SKM-1 (cell line): ENCODE results near the gene MAP7.

Experiments used
- DNase-seq: peaks from one replicate; lab custom pipeline; 2025; ENCODE audit not compliant: unreplicated experiment; lab: John Stamatoyannopoulos, UW

Gene MAP7

GRCh38 chr6:136426627-136427377, 123.4 kb downstream of the MAP7 start:
- DNase-seq, result peak; percentile 95

- DNase-seq, result no peak
These were observed 124.4 kb downstream of the MAP7 start for GRCh38 chr6:136425793-136426192.

GRCh38 chr6:136424901-136425300, 125.3 kb downstream of the MAP7 start:
- DNase-seq, result no peak

- DNase-seq, result no peak
These were observed 125.8 kb downstream of the MAP7 start for GRCh38 chr6:136424450-136424849.

- DNase-seq, result no peak
These were observed 128.6 kb downstream of the MAP7 start for GRCh38 chr6:136421537-136422158.

GRCh38 chr6:136420853-136421252, 129.4 kb downstream of the MAP7 start:
- no peak for DNase-seq

GRCh38 chr6:136415351-136416007, 134.7 kb downstream of the MAP7 start:
- DNase-seq, result peak; percentile 78

GRCh38 chr6:136412410-136412809, 137.8 kb downstream of the MAP7 start:
- no peak for DNase-seq

GRCh38 chr6:136411453-136412354, 138.5 kb downstream of the MAP7 start:
- no peak for DNase-seq

- no peak for DNase-seq
These were observed 139.2 kb downstream of the MAP7 start for GRCh38 chr6:136411025-136411325.

- DNase-seq, result no peak
These were observed 139.8 kb downstream of the MAP7 start for GRCh38 chr6:136410201-136411024.

- no peak for DNase-seq
These were observed 140.6 kb downstream of the MAP7 start for GRCh38 chr6:136409597-136409996.

- DNase-seq, result no peak
These were observed 142.0 kb downstream of the MAP7 start for GRCh38 chr6:136408204-136408603.

GRCh38 chr6:136405420-136406029, 144.7 kb downstream of the MAP7 start:
- peak; percentile 75 for DNase-seq

- DNase-seq, result no peak
These were observed 145.4 kb downstream of the MAP7 start for GRCh38 chr6:136404627-136405419.

- no peak for DNase-seq
These were observed 146.2 kb downstream of the MAP7 start for GRCh38 chr6:136404007-136404406.

- peak; percentile 21 for DNase-seq
These were observed 146.9 kb downstream of the MAP7 start for GRCh38 chr6:136403110-136403980.

- no peak for DNase-seq
These were observed 148.5 kb downstream of the MAP7 start for GRCh38 chr6:136401749-136402148.
